GM13977 (cell line): ENCODE results near the gene TIMM50.

Experiments used
- DNase-seq: peaks from one replicate; pipeline ENCODE4 v3.0.0; 2012; ENCODE audit warnings: low spot score
- CTCF ChIP-seq: IDR thresholded peaks from 2 replicates; pipeline ENCODE4 v1.5.1; 2012; ENCODE audit warnings: mild to moderate bottlenecking, control low read depth; ENCODE audit not compliant: insufficient read depth; ENCODE audit errors: extremely low read depth, missing control alignments
- in situ Hi-C: fragments of 300-500 bp; cut with MboI; formaldehyde crosslinking; loops from one replicate; pipeline ENCODE4 v1.12.0; 2022; ENCODE audit warnings: low sequenced_read_pairs, low pct_unique_long_range_greater_than_20kb, mixed read lengths, inconsistent platforms; ENCODE audit not compliant: unreplicated experiment

The TIMM50 gene

GRCh38 chr19:39508629-39509028, 28.0 kb downstream of the TIMM50 start:
- DNase-seq, result no peak
- in situ Hi-C loops, result no loop called here
- no peak for TF ChIP-seq CTCF

GRCh38 chr19:39509233-39509632, 28.6 kb downstream of the TIMM50 start:
- in situ Hi-C loops, result no loop called here
- DNase-seq, result no peak
- no peak for TF ChIP-seq CTCF

GRCh38 chr19:39512988-39513387, 32.4 kb downstream of the TIMM50 start:
- in situ Hi-C loops, result no loop called here
- no peak for DNase-seq
- TF ChIP-seq CTCF, result no peak

DNA sequence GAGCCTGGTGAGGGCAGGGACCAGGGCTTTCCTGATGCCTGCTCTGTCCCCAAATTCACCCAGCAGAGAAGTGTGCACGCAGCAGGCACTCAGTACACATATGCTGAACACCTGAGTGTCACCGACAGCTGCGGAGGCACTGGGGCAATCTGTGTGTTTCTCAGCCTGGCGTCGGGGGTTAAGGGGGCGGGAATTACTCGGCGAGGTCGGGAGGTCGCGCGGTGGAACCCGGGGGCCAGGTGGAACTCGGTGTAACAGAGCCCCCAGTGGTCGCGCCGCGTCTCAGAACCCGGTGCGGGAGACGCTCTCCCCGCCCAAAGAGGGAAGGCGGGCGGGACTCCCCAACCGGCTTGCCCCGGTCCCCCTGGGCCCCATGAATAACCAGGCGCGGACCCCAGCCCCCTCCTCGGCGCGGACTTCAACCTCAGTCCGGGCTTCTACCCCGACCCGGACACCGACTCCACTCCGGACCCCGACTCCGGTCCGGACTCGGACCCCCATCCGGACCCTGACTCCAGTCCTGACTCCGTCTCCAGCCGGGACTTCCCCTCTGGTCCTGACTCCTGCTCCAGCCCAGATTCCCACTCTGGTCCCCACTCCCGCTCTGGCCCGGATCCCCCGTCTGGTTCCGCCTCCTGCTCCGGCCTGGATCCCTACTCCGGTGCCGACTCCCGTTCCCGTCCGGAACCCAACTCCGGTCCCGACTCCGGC, 34.4 kb downstream of the TIMM50 start, which contains the start of gene SELENOV:
Gene SELENOV, plus strand, starts transcription at position 300 of the 711 bp plus-strand sequence. Its CDS starts 74 bp downstream, at position 374.
- TF ChIP-seq CTCF, result no peak
- in situ Hi-C loops, result no loop called here
- no peak for DNase-seq

DNA sequence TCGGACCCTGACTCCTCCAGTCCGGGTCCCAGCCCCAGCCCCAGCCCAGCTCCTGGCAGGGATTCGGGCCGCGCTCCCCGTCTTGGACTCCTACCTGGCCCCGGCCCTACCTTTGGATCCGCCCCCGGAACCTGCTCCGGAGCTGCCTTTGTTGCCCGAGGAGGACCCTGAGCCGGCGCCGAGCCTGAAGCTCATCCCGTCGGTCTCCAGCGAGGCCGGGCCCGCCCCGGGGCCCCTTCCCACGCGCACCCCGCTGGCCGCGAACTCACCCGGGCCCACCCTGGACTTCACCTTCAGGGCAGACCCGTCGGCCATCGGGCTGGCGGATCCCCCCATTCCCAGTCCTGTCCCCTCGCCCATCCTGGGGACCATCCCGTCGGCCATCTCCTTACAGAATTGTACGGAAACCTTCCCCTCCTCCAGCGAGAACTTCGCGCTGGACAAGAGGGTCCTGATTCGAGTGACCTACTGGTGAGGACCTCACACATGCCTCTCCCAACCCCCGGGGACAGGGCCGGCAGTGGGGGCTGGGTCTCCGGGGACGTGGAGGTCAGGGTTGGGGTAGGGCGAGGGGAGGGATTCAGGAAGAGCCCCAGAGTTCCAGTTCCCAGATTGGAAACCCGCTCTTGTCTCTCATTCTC, 35.0 kb downstream of the TIMM50 start:
- no peak for TF ChIP-seq CTCF
- no peak for DNase-seq
- in situ Hi-C loops, result no loop called here

DNA sequence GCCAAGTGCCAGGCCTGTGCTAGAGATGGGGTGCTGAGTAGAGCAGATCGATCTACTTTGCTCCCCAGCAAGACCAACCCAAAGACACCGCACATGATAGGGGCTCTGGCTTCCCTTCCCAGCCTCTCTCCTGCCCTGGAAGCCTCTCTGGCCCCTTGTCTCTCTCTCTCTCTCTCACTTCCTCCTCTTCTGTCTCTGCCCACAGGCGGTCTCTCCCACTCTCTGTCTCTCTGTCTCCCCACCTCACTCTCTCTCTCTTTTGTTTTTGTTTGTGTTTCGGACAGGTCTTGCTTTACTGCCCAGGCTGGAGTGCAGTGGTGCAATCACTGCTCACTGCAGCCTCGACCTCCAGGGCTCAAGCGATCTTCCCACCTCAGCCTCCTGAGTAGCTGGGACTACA, 35.6 kb downstream of the TIMM50 start:
- TF ChIP-seq CTCF, result no peak
- in situ Hi-C loops, result no loop called here
- no peak for DNase-seq

GRCh38 chr19:39517432-39517831, 36.8 kb downstream of the TIMM50 start:
- in situ Hi-C loops, result no loop called here
- DNase-seq, result no peak
- TF ChIP-seq CTCF, result no peak
